Stimulated activated CD4-positive, alpha-beta T cell treated with anti-CD3 and anti-CD28 coated beads, Interleukin-12 subunit alpha, Interleukin-12 subunit beta, amount 100 ng/mL, for 24 hours (primary cell): ENCODE measurements around the gene ARL8A.
"Not testable (repeated sequence)": the region's sequence is repeated elsewhere in the genome, so short reads cannot be mapped to it uniquely, and the experiment has no call there.

Experiments used
- DNase-seq, 2 experiments: peaks; one replicate each; pipeline ENCODE4 v3.0.0-alpha.2; 2020; ENCODE audit warnings: low read depth in 2 of 2

Gene ARL8A

GRCh38 chr1:202173993-202174392 is 29.5 kb upstream of the ARL8A start:
- DNase-seq: no peak

DNA sequence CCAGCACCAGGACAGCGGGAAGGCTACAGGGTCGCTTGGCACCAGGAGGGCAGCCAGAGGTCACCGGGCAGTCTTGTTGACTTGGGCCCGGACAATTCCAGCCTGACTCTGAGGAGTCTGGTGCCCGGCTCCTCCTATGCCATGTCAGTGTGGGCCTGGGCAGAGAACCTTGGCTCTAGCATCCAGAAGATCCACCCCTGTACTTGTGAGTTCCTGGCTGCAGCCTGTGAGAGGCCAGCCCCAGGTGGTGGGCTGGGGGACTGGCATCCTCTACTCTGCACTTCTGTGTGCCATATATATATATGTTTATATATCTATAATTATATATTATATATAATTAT is 27.4 kb upstream of the ARL8A start:
- no peak for DNase-seq

DNA sequence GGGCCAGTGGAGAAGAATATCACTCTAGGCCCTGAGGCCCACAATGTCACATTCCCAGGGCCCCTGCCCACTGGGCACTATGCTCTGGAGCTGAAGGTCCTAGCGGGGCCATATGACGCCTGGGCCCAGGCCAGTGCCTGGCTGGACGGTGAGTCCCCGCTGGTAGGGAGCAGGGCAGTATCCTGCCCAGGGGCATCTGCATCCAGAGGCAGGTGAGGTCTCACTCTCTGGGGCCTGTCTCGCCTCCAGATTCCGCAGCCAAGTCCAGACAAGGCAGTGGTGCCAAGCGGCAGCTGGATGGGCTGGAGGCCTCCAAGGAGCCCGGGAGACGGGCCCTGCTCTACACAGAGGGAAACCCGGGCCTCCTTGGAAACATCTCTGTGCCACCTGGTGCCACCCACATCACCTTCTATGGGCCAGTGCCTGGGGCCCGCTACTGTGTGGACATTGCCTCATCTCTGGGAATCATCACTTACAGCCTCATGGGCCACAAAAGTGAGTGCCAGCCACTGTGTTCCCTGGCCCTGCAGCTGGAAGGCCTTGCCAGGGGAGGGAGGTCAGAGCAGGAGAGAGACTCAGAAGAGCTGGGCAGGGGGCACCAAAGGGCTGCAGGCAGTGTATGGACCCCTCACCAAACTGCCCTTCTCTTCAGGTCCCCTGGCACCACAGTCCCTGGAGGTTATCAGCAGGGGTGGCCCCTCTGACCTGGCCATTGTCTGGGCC is 26.9 kb upstream of the ARL8A start:
- DNase-seq: no peak

DNA sequence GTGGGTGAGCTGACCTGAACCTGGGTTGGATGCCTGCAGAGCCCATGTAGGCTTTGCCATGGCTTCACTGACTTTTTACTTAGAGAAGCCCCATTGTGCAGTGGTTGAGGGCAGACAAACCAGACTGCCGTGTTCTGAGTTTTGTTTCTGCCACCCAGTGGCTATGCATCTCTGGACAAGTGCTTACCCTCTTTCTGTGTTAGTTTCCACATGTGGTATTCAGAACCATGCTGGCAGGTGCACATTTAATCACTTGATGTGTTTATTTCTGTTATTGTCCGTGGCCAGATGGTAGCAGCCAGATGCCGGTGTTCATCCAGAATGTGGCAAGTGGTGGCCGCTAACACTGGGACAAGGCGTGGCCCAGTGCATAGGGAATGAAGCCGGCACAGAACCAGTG is 26.2 kb upstream of the ARL8A start:
- no peak for DNase-seq

- no peak for DNase-seq
Measured at GRCh38 chr1:202168861-202169260, 24.3 kb upstream of the ARL8A start.

GRCh38 chr1:202167708-202168415 is 23.3 kb upstream of the ARL8A start:
- DNase-seq: no peak

DNA sequence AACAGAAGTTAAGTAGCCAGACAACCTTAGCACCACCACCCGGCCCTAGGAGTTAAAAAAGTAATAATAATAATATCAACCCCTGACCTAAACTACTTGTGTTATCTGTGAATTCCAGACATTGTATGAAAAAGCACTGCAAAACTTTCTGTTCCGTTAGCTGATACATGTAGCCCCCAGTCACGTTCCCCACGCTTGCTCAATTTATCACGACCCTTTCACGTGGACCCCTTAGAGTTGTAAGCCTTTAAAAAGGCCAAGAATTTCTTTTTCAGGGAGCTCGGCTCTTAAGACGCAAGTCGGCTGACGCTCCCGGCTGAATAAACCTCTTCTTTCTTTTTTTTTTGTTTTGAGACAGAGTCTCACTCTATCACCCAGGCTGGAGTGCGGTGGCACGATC is 22.5 kb upstream of the ARL8A start:
- DNase-seq: not testable (repeated sequence)

DNA sequence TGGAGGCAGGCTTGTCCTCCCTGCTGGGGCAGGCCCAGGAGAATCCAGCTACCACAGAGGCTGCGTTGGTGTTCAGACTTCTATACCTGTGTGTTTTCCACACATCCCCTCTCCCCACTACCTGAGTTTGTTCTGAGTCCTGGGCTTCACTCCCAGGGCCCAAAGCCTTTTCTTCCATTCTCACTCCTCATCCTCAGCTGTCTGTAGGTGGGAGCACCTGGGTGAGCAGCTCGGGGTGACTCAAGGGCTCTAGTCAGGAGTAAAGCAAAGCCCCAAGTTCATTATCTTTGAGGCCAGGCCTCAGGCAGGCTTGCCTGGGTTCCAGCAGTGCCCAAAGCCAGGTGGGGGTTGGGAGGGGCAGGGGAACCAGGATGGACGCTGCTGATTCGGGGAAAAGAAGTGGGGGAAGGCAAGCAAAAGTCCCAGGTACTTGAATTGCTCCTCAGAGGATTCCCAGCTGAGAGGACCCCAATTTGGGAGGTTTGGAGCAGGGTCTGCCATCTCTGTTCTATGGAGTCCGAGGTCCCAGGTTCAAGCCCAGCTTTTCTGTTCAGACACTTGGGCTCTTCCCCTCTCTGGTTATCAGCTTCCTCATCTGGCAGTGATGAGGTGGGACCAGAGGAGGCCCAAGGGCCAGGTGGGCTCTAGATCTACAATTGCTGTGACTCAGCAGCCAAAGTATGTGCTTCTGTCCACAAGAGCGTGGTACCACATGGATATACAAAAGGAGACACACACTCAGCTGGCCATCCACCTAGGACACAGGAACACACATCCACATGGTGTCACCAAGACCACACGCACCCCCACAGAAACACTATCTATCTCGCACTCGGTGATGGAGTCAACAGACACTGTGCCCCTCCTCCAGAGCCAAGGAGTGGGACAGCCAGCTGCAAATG is 21.7 kb upstream of the ARL8A start:
- DNase-seq: no peak

DNA sequence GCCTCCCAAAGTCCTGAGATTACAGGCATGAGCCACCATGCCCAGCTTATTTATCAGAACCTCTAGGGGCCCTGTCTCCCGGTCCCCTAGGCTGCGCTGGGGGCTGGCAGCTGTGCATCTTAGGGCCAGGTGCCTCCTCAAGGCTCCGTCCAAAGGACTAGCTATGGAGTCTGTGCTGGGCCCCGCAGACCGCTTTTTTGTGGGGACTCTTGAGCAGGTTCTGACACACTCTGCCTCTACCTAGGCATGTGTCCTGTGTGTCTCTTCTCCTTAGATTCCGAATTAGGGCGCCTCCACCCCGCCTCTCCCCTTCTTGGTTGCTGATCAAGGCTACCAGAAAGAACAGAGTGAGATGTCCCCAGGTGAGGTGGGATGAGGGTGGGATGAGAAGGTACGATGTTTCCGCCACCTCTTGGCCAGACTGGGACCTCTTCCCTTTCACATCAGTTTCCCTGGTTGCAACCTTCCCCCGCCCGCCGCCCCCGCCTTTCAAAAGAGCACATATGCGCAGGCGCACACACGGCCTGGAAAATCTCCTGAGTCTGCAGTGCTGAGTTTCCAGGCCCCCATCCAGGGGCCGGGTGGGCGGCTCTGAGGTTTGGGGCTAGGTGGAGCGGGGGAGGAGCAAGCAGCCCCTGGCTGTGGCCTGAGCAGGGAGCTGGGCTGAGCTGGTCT is 20.9 kb upstream of the ARL8A start:
- peak in 1 of 2 experiments; percentile 74 for DNase-seq

- peak in 1 of 2 experiments; percentile 65 for DNase-seq
Measured at GRCh38 chr1:202164271-202165037, 19.9 kb upstream of the ARL8A start.

- no peak for DNase-seq
Measured at GRCh38 chr1:202163281-202164270, 19.0 kb upstream of the ARL8A start.

DNA sequence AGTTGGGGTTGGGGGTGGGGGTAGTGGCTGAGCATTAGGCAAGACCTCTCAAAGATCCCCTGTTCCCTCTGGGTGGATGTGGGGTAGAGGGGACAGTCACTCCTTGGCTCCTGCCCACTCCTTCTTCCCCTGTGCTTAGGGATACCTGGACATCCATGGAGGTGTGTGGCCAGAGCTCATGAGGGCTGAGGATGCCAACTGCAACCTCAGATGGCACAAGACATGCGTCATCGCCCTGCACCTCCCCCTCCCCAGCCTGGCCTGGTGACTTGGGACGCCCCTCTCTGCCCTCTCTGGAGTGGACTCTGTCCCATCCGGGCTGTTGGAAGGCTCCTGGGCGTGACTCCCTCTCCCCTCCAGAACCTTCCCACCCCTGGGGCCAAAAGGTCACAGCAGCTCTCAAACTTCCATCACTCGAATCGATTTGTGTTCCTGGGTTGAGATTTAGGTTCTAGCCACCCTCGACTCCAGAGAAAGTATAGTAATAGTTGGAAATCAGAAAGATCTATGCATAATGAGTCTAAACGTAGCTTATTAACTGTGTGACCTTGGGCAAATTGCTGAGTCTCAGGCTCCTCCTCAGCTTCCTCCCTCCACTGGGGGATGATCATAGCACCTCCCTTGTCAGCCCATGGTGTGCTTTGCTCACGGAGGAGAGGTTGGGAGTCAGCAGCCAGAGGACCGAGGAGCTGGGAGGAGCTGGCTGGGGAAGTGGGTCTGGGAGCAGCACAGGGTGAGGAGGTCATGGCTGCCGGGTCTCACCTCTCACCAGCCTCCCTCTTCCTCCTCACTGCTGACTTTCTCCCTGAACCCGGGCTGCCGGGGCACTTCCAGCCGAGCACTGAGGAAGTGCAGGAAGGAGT is 18.1 kb upstream of the ARL8A start:
- DNase-seq: no peak

GRCh38 chr1:202162047-202162417 is 17.5 kb upstream of the ARL8A start:
- peak in 1 of 2 experiments; percentile 57 for DNase-seq

GRCh38 chr1:202161151-202162046 is 16.9 kb upstream of the ARL8A start:
- no peak for DNase-seq

- peak; percentile 75 to 87 for DNase-seq
Measured at GRCh38 chr1:202160377-202160940, 15.9 kb upstream of the ARL8A start, which contains the start of gene PTPN7. PTPN7 (minus strand) TSS chr1:202160602; CDS start chr1:202159402, 1,200 bp downstream.

DNA sequence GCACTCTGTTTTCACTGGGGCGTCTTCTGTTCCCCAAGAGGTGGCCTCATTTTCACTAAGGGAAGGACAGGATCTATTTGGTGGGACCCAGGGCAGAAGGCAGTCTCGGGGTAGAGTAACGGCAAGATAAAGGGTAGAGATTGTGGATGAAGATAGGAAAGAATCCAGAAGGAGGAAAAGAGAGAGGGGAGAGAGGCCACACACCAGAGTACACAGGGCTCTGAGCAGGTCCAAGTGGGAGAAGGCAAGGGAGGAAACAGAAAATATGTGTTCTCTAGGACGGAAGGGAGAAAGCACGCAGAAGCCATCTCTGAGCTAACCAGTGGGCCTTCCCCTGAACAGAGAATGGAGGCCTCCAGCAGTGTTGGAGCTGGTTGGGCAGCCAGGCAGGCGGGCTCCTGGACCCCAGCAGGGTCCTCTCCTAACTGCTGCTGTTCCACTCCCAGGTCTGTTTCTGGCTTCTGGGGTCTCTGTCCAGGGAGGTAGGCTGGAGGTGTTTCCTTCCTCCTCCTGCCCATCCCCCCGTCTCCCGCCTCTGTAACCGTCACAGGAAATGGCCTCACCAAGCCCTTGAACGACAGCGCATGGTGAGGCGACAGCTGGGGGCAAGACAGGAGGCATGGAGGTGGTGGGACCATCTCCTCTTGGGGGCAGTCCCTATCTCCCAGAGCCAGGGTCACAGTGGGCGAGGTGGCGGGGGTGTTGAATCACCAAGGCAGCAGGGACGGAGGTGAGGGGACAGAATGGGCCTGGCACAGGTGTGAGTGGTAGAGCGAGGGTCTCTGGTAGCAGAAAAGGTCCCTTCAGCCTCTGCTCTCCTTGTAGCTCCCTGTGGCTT is 15.2 kb upstream of the ARL8A start:
- peak in 1 of 2 experiments; percentile 75 for DNase-seq
